Measurements from ENCODE around the gene PNLDC1.
A peak's percentile ranks its signal among the peaks of the same experiment; 100 is the strongest.
"Not testable (repeated sequence)": the region's sequence is repeated elsewhere in the genome, so short reads cannot be mapped to it uniquely, and the experiment has no call there.

PNLDC1 gene

GRCh38 chr6:159816775-159817174, 16.7 kb downstream of the PNLDC1 start:
- not testable (repeated sequence) for DNase-seq (ENCODE audit: low read depth); H3K4me3 ChIP-seq (ENCODE audit: low read depth, low read length)

GRCh38 chr6:159817951-159818739, 18.1 kb downstream of the PNLDC1 start:
- no peak overlapping the region for H3K4me3 ChIP-seq (ENCODE audit: low read depth, low read length)
- DNase-seq (ENCODE audit: low read depth) = no peak

GRCh38 chr6:159819098-159819497, 19.0 kb downstream of the PNLDC1 start:
- H3K4me3 ChIP-seq (ENCODE audit: low read depth, low read length) = no peak overlapping the region

GRCh38 chr6:159819932-159820640, 20.0 kb downstream of the PNLDC1 start:
- DNase-seq (ENCODE audit: low read depth) = no peak
- no peak overlapping the region for H3K4me3 ChIP-seq (ENCODE audit: low read depth, low read length)

More at GRCh38 chr6:159819098-159819497, 19.0 kb downstream of the PNLDC1 start:
- DNase-seq (ENCODE audit: low read depth) = no peak

DNA sequence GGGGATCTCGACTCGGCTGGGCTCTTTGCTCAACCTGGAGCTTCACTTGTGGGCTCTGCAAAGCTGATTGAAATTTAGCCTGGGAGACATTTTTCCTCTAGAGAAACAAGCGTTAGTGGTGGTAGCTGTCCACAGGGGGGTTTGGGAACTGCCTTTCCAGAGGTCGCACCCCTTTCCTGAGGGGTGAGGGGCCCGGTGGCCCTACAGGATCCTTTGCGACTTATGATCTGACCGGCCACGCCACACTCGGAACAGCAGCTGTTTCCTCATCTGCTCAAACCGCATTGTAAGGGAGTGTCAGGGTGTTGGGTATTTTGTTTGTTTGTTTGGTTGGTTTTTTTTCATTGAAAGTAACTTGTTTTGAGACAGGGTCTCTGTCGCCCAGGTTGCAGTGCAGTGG, 21.0 kb downstream of the PNLDC1 start:
- no peak for DNase-seq (ENCODE audit: low read depth)
- H3K4me3 ChIP-seq (ENCODE audit: low read depth, low read length) = no peak overlapping the region

DNA sequence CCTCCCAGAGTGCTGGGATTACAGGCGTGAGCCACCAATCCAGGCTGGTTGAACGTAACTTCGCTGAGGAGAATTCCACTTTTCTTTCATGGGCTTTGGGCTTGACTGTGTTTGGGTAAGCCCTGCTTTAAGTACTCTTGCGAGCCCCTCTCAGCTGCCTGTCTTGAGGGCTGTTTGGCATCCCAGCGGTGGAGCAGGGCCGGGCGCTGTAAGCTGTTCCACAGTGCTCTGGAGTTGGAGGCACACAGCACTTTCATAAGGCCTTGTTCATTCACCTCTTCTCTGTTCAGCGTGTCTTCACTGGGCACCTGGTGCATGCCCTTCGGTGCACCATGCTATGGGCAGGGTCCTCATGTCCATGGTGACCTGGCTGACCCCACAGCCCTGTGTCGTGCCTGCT, 21.6 kb downstream of the PNLDC1 start:
- H3K4me3 ChIP-seq (ENCODE audit: low read depth, low read length) = no peak overlapping the region
- no peak for DNase-seq (ENCODE audit: low read depth)

- H3K4me3 ChIP-seq (ENCODE audit: low read depth, low read length) = no peak overlapping the region
- DNase-seq (ENCODE audit: low read depth) = no peak
Observed at GRCh38 chr6:159823953-159824352, 23.9 kb downstream of the PNLDC1 start.

- H3K4me3 ChIP-seq (ENCODE audit: low read depth, low read length) = not testable (repeated sequence)
Observed at GRCh38 chr6:159824690-159825089, 24.6 kb downstream of the PNLDC1 start.

DNA sequence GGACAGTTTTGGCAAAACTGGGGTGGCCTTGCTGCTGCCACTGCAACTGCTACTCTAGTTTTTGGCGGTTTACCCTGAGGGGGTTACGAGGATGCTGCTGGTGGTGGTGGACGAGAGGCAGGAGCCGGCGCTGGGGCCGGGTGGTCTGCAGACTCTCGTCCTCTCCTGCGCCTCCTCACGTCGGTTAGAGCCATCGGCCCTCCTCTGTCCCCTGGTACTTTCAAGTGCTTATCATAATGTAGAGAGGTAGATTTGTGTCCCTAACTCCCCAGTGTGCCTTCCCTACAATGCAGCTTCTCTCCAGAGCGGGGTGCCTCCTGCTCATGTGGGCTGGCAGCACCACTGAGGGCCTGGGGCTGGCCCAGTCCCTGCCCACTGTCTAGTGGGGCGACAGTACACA, 25.9 kb downstream of the PNLDC1 start:
- DNase-seq (ENCODE audit: low read depth) = no peak
- no peak overlapping the region for H3K4me3 ChIP-seq (ENCODE audit: low read depth, low read length)

More at GRCh38 chr6:159824690-159825089, 24.6 kb downstream of the PNLDC1 start:
- DNase-seq (ENCODE audit: low read depth) = not testable (repeated sequence)

DNA sequence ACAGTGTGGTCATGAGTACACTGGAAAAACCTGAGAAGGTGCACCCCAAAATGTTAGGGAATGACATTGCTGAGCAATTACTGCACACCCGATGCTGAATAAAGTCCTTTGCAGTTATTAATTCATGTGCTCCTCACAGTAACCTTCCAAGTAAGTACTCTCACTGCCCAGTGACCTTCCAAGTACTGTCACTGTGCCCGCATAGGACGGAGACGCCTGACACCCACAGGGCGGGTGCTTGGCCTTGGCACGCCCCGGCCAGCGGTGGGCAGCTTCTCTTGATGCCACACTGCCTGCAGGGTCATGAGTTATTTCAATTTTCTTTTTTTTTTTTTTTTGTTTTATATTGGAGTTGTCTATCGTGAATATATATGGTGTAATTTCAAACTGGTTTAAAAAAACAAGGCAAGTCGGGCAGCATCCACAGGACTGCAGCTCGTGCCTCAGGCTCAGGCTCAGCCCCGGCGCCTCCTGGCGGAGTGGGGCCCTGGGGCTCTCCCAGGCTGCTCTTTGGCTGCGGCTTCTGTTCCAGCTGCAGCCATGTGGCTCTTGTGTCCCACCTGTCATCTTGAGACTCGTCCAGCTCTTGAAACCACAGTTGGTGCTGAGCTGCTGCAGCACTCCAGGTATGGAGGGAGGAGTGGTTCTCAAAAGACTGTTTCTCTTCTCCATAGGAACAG, 27.0 kb downstream of the PNLDC1 start:
- H3K4me3 ChIP-seq (ENCODE audit: low read depth, low read length) = no peak overlapping the region
- DNase-seq (ENCODE audit: low read depth) = no peak

DNA sequence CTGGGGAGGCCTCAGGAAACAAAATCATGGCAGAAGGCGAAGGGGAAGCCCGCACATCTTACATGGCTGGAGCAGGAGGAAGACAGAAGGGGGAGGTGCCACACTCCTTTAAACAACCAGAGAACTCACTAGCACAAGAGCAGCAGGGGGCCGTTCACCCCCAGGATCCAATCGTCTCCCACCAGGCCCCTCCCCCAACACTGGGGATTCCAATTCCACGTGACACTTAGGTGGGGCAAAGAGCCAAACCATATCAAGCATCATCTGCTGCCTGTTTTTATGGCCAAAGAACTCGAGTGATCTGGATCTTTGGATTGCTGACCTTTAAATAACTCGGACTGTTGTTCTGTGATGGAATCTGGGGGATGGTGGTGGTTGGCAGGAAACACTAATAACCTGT, 28.0 kb downstream of the PNLDC1 start:
- DNase-seq (ENCODE audit: low read depth) = no peak
- H3K4me3 ChIP-seq (ENCODE audit: low read depth, low read length) = no peak overlapping the region

GRCh38 chr6:159829526-159829925, 29.4 kb downstream of the PNLDC1 start:
- no peak overlapping the region for H3K4me3 ChIP-seq (ENCODE audit: low read depth, low read length)
- DNase-seq (ENCODE audit: low read depth) = no peak

- DNase-seq (ENCODE audit: low read depth) = no peak
- H3K4me3 ChIP-seq (ENCODE audit: low read depth, low read length) = no peak overlapping the region
Observed at GRCh38 chr6:159830501-159831372, 30.7 kb downstream of the PNLDC1 start.

DNA sequence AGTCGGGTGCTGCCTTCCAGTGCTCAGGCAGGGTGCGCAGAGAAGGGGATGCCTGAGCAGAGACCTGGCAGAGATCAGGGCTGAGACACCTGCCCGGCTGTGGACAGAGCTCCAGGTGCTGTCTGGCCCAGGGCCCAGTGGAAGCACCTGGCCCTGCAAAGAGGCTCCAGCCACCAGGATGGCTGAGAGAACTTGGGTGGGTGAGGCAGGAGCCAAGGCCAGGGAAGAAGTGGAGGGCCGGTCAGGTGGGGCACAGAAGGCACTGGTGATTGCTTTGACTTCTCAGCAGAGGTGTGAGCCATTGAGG, 31.2 kb downstream of the PNLDC1 start:
- no peak for DNase-seq (ENCODE audit: low read depth)
- no peak overlapping the region for H3K4me3 ChIP-seq (ENCODE audit: low read depth, low read length)

GRCh38 chr6:159832946-159833345, 32.9 kb downstream of the PNLDC1 start:
- no peak overlapping the region for H3K4me3 ChIP-seq (ENCODE audit: low read depth, low read length)
- DNase-seq (ENCODE audit: low read depth) = no peak

DNA sequence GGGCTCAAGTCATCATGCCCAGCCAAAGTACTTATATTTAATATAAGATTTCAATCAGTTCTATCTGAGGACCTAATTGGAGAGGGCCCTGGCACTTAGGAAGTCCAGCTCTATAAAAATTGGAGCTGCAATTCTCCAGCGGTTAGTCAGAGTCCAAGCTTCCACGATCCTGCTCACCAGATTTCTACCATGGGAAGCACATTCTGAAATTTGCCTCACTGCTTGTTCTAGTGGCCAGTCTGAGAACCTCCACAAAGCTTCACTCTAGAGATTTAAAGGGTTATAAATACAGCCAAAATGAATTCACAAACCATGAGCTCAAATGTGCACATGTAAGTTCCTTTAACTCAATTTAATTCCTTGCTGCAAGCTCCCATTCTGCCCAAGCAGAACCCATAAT, 33.5 kb downstream of the PNLDC1 start:
- DNase-seq (ENCODE audit: low read depth) = peak; percentile 15
- no peak overlapping the region for H3K4me3 ChIP-seq (ENCODE audit: low read depth, low read length)

DNA sequence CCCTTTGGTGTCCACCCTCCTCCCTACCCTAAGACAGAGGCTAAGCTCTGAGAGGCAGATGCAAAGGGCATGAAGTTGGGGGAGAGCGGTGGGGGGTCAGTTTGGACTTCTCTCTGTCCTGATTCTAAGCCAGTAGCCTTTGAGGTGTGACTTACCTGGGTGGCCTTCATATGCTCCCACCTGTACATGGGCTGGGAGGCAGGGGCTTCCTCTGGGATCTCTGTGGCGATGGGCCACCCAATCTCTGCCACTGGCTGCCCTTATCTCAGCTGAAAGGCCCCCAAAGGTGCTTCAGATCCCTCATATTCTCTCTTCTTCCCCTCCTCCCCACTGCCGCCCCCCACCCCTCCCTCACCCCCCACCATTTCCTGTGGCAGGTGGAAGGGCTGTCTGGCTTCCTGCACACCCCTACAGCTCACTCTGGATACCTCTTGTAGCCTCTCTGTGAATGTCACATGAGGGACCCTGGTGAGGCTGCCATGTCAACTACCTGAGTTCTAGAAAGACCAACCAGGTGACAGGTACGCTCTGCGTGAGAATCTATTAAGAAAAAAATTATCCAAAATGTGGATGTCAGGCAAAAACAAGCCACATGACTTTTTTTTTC, 34.0 kb downstream of the PNLDC1 start:
- no peak overlapping the region for H3K4me3 ChIP-seq (ENCODE audit: low read depth, low read length)
- DNase-seq (ENCODE audit: low read depth) = no peak

GRCh38 chr6:159836718-159837490, 36.8 kb downstream of the PNLDC1 start:
- no peak for DNase-seq (ENCODE audit: low read depth)
- H3K4me3 ChIP-seq (ENCODE audit: low read depth, low read length) = no peak overlapping the region
